ENCODE results near the gene CD6.
A peak's percentile ranks its signal among the peaks of the same experiment; 100 is the strongest.

The CD6 gene

DNA sequence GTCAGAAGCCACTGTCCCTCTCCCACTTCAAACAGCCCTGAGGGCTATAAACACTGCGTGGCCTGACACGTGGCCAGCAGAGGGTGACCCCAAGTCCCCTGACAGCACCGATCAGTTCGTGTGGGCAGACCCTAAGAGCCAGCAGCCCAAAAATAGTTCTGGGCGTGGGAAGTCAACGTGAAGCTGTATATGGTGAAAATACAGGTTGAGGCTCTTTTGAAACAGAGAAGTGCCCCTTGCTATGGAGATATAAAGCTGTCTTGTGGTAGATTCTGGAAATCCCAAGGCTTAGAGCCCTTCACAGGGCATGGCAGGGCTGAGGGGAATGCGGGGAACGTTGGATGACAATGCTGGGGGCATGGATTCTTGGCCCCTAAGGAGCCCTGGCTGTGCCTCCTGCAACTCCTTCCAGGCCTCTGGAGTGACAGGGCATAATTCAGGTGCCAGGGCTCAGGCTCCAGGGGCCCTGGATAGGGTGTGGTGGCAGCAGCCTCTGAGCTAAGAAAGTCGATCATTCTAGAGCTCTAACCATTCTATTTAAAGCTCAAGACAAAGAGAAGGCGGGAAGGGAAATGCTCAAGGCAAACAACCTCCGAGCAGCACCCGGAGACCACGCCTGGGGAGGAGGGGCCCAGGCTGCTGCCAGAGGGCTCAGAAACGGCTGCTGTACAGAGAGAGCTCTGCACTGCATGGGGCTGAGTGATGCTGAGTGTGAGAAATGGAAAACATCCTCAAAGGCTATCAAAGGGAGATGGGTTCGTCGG is 70.5 kb downstream of the CD6 start:
- H3K4me3 ChIP-seq (replicated peaks in 1 of 2; ENCODE audit: low read depth in 2 of 2, low read length in 2 of 2): no peak overlapping the region
- TF ChIP-seq, protein P1, sequence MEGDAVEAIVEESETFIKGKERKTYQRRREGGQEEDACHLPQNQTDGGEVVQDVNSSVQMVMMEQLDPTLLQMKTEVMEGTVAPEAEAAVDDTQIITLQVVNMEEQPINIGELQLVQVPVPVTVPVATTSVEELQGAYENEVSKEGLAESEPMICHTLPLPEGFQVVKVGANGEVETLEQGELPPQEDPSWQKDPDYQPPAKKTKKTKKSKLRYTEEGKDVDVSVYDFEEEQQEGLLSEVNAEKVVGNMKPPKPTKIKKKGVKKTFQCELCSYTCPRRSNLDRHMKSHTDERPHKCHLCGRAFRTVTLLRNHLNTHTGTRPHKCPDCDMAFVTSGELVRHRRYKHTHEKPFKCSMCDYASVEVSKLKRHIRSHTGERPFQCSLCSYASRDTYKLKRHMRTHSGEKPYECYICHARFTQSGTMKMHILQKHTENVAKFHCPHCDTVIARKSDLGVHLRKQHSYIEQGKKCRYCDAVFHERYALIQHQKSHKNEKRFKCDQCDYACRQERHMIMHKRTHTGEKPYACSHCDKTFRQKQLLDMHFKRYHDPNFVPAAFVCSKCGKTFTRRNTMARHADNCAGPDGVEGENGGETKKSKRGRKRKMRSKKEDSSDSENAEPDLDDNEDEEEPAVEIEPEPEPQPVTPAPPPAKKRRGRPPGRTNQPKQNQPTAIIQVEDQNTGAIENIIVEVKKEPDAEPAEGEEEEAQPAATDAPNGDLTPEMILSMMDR (IDR thresholded peaks at IDR 0.05; ENCODE audit: low read depth, low read length): no peak
- peak in 1 of 2 donors; percentile 34 for DNase-seq (ENCODE audit: low read depth in 2 of 2)

DNA sequence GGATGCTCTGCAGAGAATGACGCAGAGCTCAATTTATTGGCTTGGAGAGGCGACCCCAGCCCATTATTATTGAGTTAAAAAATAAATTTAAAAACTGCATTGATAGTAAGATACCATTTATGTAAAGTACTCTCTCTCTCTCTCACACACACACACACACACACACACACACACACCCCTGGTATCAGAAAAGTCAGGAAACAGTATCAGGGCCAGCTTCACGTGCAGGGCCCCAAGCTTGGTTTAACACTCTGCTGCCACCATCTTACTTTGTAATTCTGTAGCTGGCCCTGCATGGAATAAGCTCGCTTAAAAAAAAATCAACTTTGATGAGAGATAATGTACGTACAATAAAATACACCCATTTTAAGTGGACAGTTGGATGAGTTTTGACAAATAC is 71.1 kb downstream of the CD6 start:
- H3K4me3 ChIP-seq (replicated peaks in 1 of 2; ENCODE audit: low read depth in 2 of 2, low read length in 2 of 2): no peak overlapping the region
- TF ChIP-seq, protein P1 (IDR thresholded peaks at IDR 0.05; ENCODE audit: low read depth, low read length): no peak
- DNase-seq (ENCODE audit: low read depth in 2 of 2): no peak

DNA sequence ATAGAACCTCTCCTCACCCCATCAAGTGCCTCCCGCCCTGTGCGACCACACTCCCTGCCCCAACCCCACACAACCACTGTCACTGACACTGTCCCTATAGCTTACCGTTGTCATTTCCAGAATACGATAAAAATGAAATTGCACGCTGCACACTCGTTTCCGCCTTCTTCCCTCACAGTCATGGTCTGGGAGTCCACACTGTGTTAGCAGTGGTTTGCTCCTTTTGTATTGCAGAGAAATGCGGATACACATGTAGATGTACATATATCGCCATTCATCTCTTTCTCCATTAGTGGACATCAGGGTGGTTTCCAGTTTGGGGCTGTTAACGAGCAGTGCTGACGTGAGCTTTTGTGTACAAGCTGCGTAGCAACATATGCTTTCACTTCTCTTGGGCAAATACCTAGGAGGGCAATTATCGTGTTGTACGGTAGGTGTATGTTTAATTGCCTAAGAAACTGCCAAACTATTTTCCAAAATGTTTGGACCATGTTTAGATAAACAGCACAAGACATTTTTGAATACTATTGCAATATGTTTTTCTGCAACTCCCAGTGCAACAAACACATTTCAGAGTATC is 71.6 kb downstream of the CD6 start:
- TF ChIP-seq, protein P1 (IDR thresholded peaks at IDR 0.05; ENCODE audit: low read depth, low read length): no peak
- H3K4me3 ChIP-seq (replicated peaks in 1 of 2; ENCODE audit: low read depth in 2 of 2, low read length in 2 of 2): no peak overlapping the region
- no peak for DNase-seq (ENCODE audit: low read depth in 2 of 2)

DNA sequence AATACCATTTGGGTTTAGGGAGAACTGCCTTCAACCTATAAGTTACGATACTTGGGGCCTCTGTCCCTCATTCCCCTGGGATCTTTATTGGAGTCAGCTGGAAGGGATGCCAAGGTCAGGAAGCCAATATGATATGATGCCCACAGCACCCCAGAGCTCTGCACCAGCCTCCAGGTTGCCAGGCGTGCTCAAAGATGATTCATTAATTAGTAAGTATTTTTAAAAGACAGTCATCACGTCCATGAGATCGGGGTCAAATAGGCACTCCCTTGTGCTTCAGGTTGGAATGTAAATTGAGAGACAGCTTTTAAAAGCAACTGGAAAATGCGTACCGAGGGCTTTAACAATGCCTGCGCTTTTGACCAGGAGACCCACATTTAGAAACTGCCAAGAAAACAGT is 73.8 kb downstream of the CD6 start:
- no peak overlapping the region for H3K4me3 ChIP-seq (replicated peaks in 1 of 2; ENCODE audit: low read depth in 2 of 2, low read length in 2 of 2)
- DNase-seq (ENCODE audit: low read depth in 2 of 2): no peak
- TF ChIP-seq, protein P1 (IDR thresholded peaks at IDR 0.05; ENCODE audit: low read depth, low read length): no peak

DNA sequence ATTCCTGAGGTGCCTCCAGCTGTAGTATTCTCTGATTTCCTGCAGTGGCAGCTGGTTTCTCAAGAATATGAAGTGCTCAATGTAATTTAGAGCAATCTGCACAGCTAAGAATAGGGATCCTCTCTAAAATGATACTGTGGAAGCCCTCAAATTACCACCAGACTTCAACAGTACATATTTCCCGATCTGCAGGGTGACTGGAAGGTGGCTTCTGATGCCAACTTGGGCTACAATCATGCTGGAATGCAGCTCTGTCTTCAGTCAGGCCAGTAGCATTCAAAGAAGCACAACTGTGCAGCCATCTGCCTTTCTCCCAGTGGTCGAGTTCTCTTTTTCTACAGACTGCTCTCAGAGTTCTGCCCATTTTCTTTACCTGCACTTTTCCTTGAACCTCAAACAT is 75.4 kb downstream of the CD6 start:
- H3K4me3 ChIP-seq (replicated peaks in 1 of 2; ENCODE audit: low read depth in 2 of 2, low read length in 2 of 2): no peak overlapping the region
- TF ChIP-seq, protein P1 (IDR thresholded peaks at IDR 0.05; ENCODE audit: low read depth, low read length): no peak
- no peak for DNase-seq (ENCODE audit: low read depth in 2 of 2)

DNA sequence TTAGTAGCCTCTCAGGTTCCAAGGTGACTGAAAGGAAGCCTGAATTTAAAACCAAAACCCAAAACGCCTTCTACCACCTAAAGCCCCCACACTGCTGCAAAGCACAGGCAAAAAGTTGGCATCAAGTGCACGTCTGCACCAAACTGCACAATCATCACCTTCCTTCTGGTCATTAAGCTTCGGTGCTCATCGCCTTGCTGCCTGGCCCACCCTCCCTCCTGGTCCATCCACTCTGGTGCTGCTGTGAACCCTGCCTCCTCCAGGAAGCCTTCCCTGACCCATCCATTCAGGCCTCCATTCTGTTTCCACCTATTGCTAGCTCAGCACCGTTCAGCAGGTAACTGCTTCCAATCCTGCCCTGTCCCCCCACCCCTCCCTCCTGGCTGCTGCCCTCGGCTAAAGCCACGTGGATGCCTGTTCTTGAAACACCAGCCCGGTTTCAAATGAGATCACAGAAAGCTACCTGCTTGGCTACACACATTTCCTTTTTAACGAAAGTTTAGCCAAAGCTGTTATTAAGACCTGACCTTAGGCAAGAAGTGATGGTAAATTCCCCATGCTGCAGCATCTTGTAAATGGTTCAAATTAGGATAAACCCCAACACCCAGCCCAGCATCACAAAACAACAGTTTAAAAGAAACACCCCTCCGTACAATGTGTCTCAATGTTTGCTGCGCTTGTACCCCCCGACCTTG is 77.0 kb downstream of the CD6 start:
- DNase-seq (ENCODE audit: low read depth in 2 of 2): no peak
- TF ChIP-seq, protein P1 (IDR thresholded peaks at IDR 0.05; ENCODE audit: low read depth, low read length): no peak
- no peak overlapping the region for H3K4me3 ChIP-seq (replicated peaks in 1 of 2; ENCODE audit: low read depth in 2 of 2, low read length in 2 of 2)
